Amygdala (tissue), 56 donors: ENCODE measurements around the gene HACL1.
"Not testable (repeated sequence)": the region's sequence is repeated elsewhere in the genome, so short reads cannot be mapped to it uniquely, and the experiment has no call there.

ENCODE experiments used
- DNase-seq, 56 donors: peaks; one replicate each; lab custom pipeline; 2025; lab: John Stamatoyannopoulos, UW

Gene HACL1

DNA sequence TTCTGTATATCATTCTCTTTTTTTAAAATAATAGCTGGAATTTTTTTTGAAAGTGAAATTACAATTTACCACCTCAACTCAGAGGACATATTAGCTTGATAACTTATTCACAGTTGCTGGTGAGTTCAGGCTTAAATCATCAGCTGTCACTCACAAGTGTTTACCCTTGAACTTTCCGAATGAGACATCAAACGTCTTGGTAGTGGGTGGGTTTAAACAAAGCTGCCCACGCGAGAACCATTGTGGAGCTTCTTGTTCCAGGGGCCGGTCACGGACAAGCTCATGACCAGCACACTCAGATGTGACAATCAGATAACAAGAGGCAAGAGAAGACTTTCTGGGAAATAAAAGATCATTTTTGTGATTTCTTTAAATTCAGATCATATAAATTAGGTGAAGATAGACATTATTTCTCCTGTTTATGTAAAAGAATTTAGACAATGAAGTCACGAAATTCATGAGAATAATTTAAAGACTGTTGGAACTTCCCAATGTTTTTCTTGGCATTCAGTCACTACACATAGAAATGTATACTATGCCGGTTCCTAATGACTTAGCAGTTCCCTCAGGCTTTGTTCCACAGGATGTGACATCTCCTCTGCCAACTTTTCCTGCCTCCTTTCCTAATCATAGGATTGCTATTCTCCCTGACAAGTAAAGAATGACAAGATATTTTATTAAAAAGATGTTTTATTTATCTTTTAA is 29.4 kb upstream of the HACL1 start:
- peak in 3 of 56 donors; percentile 28 to 43 (median 35) for DNase-seq

DNA sequence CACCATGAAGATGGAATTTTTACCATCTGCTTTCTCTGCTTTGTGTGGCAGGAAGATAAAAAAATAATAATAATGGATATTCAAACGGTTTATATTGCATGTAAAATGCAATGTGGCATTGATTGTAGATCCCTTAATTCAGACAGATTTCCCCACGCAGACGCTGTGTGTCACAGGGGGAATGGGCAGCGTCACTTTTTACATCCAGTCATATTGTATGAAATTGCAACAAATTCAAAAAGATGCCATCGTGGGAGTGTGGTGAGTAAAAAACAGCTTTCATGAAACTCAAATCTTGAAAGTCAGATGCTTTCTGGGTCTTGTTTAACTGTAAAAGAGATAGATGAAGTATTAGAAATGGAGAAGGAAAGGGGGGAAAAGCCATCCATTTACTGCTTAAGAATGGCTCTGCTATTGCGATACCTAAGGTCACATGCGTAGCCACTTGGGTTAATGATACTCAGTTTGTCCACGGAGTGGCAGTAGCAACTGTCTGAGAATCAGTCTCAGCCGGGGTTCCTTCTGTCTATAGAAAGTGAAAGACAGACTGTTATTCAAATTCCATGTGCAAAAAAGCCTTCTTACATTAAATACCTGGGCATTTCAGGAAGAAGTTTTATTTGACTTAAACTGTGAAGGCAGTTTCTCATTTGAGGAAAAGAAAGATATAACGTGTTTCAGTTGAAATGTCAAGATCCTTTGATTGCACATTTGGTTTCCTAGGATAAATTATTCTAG is 28.7 kb upstream of the HACL1 start:
- DNase-seq: peak in 30 of 56 donors; percentile 21 to 85 (median 44)

DNA sequence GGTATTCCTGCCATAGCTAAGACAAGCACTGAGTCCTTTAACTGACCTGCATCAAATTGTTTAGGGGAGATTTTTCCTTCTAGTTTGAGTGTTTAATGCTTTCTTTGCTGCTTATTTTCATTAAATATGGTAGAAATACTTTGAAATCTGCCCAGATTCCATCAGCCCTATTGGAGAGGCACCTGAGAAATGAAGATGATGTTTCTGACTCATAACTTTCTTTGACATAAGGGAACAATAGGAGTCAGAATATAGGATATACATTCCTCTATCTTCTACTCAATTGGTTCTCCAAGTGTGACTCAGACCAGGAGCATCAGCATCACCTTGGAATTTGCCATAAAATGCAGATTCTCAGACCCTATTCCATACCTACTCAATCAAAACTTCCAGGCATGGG is 27.6 kb upstream of the HACL1 start:
- DNase-seq: no peak

DNA sequence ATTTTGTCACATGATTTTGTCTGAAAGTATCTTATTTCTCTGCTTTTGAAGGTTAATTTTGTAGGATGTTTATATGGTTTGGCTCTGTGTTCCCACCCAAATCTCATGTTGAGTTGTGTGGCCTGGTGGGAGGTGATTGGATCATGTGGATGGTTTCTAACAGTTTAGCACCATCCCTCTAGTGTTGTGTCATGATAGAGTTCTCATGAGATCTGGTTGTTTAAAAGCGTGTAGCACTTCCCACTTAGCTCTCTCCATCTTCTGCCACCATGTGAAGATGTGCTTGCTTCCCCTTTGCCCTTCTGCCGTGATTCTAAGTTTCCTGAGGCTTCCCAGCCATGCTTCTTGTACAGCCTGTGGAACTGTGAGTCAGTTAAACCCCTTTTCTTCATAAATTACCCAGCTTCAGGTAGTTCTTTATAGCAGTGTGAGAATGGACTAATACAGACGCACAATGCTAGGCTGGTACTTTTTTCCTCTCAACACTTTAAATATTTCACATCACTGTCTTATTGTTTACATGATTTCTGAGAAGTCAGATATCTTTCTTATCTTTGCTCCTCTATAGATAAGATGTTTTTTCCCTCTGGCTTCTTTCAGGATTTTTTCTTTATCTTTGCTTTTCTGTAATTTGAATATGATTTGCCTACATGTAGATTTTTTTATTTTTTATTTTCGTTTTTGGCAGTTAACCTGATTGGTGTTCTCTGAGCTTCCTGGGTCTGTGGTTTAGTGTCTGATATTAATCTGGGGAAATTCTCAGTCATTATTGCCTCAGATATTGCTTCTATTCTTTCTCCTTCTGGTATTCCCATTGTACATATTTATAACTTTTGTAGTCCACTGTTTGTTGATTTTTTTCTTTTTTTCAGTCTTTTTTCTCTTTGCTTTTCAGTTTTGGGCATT is 22.4 kb upstream of the HACL1 start:
- DNase-seq: no peak

DNA sequence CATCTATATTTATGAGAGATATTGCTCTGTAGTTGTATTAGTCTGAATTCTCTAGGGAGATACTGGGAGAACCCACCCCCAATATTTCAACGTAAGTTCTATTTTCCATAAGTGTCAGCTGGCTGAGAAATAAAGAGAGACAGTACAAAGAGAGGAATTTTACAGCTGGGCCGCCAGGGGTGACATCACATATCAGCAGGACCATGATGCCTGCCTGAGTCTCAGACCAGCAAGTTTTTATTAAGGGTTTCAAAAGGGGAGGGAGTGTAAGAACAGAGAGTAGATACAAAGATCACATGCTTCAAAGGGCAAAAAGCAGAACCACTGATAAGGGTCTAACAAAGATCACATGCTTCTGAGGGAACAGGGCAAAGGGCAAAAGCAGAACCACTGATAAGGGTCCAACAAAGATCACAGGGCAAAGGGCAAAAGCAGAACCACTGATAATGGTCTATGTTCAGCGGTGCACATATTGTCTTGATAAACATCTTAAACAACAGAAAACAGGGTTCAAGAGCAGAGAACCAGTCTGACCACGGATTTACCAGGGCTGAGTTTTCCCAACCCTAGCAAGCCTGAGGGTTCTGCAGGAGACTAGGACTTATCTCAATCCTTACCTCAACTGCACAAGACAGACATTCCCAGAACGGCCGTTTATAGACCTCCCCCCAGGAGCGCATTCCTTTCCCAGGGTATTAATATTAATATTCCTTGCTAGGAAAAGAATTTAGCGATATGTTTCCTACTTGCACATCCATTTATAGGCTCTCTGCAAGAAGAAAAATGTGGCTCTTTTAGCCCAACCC is 18.5 kb upstream of the HACL1 start:
- not testable (repeated sequence) for DNase-seq

DNA sequence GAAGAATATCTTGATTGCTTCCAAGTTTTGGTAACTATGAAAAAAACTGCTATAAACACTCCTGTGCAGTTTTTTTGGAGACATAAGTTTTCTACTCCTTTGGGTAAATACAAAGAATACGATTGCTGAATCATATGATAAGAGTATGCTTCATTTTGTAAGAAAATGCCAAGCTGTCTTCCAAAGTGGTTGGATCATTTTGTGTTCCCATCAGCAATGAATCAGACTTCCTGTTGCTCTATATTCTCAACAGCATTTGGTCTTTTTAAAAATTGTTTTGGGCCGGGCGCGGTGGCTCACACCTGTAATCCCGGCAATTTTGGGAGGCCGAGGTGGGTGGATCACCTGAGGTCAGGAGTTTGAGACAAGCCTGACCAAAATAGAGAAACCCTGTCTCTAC is 14.7 kb upstream of the HACL1 start:
- no peak for DNase-seq

DNA sequence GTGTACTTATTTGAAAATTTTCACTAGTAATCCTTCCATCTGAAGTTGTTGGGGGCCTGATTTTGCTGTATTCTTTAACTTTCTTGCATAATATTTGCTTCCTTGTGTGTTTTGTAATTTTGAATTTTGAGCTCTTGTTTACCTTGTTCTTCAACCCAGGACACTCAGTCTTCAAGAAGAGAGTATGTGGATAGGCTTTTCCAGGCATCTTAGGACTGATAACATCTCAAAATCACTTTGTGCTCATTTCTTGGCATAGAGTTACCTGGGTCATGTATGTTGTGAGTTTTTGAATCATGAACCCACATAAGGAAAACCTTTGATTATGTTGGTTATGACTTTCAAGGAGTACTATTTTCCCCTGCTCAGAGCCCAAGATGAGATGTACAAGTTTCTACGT is 13.6 kb upstream of the HACL1 start:
- DNase-seq: no peak

DNA sequence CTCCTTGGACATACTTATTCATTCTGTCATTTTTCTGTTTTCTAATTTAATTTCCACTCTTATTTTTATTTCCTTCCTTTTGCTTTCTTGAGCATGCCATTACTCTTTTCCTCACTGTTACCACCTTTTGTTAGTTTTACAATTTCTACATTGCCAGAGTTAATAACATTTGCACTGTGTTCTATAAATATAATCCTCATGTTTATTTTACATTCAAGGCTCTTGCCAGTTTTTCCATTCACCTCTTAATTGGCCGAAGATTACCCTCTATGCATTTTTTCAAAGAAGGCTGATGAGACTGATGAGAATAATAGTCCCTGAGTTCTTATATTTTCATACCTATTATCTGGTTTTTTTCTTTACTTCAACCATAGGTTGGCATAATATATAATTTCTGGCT is 10.6 kb upstream of the HACL1 start:
- no peak for DNase-seq

DNA sequence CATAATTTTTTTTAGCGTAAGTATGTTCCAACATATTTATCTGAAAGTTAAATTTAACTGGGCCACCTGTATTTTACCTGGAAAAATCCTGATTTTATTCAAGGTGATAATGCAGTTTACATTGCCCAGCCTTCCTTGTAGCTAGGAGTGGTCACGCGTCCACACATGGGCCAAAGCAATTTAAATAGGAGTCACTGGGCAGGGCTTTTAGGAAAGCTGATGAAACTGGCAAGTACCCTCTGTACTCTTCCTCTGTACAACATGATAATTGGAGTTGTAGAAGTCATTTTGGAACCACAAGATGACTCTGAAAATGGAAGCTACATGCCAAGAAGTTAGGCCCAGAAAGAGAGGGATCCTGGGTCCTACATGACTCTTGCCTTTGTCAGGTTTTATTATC is 9.6 kb upstream of the HACL1 start:
- no peak for DNase-seq

DNA sequence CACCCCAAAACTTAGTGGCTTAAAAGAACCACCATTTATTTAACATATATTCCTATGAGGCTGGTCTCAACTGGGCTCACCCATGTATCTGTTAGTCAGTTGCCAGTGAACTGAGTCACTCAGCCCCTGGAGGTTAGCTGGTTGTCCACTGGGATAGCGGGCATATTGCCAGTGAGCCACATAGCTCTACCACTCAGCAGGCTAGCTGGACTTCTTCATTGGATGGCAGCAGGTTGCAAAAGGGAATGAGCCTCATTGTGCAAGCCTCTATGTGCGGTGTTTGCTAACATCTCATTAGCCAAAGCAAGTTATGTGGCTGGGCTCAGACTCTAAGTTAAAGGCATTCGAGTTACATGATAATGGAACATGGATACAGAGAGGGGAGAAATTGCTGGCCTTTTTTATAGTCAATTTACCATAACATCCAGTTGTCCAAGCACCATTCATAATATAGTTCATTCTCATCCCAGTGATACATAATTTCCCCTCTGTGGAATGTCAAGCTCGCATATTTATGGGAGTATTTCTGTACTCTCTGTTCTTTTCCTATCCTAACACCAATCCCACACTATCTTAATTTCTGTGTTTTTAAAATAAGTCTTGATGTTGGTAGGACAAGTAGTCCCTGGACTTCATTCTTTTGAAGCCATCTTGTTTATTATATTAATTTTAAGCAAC is 8.9 kb upstream of the HACL1 start:
- DNase-seq: no peak

DNA sequence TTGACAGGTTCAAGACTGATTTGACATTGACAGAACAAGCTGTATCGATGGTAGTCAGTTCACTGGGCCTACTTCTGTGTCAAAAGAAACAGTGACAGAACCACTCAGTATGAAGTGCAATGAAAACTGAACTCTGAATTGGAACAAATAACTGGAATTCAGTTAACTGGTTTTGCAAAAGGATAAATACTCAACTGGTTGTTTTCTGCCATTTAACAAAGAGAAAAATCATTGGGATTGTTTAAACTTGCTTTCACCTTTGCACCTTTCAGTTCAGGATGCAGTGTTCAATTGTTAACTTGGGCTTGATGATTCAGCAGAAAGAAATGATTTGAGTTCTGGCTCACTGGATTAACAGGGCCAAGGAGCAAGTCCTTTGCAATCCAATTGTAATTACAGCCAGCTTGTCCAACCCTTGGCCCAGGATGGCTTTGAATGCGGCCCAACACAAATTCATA is 5.1 kb upstream of the HACL1 start:
- no peak for DNase-seq

DNA sequence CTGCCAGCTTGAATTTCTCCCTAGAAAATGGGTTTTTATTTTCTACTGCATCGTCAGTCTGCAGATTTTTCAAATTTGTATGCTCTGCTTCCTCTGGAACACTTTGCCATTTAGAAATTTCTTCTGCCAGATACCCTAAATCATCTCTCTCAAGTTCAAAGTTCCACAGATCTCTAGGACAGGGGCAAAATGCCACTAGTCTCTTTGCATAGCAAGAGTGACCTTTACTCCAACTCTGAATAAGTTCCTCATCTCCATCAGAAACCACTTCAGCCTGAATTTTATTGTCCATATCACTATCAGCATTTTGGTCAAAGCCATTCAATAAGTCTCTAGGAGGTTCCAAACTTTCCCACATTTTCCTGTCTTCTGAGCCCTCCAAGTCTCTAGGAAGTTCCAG is 3.2 kb upstream of the HACL1 start:
- not testable (repeated sequence) for DNase-seq

DNA sequence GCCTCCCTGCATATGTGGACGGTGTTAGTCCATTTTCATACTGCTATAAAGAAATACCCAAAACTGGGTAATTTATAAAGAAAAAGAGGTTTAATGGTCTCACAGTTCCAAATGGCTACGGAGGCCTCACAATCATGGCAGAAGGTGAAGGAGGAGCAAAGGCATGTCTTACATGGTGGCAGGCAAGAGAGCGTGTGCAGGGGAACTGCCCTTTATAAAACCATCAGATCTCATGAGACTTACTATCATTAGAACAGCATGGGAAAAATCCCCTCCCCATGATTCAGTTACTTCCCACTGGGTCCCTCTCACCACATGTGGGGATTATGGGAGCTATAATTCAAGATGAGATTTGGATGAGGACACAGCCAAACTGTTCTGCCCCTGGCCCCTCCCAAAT is 1.4 kb upstream of the HACL1 start:
- DNase-seq: not testable (repeated sequence)

DNA sequence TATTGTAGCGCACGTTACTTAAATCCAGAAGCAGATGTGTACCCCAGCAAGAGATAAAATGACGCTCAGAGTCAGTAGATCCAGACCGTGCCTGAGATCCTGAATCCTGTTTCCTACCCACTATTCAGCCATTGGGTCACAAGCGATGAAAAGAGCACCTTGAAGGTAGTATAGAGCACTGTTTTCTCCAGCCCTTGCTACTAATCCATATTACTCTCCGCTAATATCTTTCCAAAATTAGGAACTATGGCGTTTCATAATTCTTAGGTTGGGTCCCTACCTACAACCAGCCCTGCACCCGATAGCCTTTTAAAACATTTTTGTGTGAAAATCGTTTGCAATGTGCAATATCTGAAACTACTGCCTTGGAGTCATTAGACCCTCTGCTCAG is 772 bp upstream of the HACL1 start:
- no peak for DNase-seq

DNA sequence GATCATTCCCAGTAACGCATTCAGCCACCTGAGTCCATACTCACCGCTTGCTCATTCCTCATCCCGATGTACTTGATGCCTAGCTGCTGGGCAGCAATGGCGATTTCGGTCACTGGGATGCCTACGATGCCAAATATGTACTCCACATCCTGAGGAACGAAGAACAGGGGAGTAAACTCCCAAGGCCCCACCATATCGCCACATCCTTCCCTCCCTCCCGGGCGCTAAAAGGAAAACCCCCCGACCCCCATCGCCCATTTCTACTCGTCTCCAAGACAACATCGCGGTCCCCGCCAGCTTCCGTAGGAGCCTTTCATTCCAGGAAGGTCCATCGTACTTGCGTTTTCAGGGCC is 347 bp downstream of the HACL1 start:
- no peak for DNase-seq

DNA sequence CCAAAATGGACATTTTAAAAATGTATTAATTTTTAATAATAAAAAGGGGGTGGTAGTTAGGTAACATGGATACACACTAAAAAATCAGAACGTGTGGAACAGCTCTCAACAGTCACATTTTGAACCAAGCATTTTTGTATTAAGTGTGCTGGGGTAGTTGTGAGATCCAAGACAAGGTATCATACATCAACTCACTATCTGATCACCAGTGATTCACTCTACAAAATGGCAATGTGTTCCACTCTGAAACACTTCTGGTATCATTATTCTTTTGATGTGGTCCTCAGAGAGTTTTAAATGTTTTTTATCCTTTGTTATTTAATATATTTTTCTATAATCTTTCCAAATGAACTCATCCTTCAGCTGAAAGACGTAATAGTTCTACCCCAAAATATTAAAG is 5.4 kb downstream of the HACL1 start:
- no peak for DNase-seq

DNA sequence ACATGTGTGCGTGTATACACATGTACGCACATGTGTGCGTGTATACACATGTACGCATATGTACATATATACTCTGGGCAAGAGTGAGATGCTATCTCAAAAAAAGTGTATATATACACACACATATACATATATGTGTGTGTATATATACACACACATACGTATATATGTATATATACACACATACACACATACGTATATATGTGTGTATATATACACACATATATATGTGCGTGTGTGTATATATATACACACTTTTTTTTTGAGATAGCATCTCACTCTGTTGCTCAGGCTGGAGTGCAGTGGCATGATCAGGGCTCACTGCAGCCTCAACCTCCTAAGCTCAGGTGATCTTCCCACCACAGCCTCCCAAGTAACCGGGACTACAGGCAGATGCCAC is 8.4 kb downstream of the HACL1 start:
- no peak for DNase-seq

DNA sequence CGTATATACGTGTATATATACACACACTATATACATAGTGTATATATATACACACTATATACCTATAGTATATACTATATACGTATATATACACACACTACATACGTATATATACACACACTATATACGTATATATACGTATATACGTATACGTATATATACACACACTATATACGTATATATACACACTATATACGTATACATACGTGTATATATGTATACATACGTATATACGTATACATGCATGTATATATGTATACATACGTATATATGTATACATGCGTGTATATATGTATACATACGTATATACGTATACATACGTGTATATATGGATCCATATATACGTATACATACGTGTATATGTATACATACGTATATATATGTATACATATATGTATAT is 9.4 kb downstream of the HACL1 start:
- no peak for DNase-seq

DNA sequence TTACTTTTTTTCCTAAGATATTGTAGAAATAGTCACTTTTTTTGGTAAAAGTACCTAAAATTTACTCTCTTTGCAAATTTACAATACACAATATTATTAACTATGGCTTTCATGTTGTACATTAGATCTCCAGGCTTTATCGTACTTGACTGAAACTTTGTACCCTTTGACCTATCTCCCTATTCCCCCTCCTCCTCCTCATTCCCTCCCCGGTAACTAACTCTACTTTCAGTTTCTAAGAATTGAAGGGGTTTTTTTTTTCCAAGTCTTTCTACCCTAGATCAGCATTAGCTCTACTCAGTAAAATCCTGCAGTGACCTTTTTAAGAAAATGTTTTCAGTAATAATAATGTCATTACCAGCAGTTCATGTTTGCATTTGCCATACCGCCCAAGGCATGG is 10.1 kb downstream of the HACL1 start:
- no peak for DNase-seq
